Lower leg skin (tissue), 4 donors: Measurements from ENCODE around the gene KLHL17. TPM values are rescaled to one million over a fixed set of nuclear protein-coding genes. Genes with fewer than 3 reads are reported as not detected.

Experiments
- DNase-seq, 2 donors: peaks; one replicate each; pipeline ENCODE4 v3.0.0-alpha.2; 2019; ENCODE audit warnings: low spot score in 2 of 2
- H3K4me3 ChIP-seq: fragments of 200-600 bp; sonication (generic); 2 replicates; pipeline ENCODE4 v1.5.1; 2017; ENCODE audit warnings: mild to moderate bottlenecking, low read depth; ENCODE audit not compliant: poor library complexity, severe bottlenecking
- POLR2A ChIP-seq, 2 donors: fragments of 450-650 bp; IDR thresholded peaks; one replicate each; pipeline ENCODE4 v1.6.1; 2016 to 2017; ENCODE audit warnings: antibody characterized with exemption in 2 of 2, mild to moderate bottlenecking in 1 of 2, moderate library complexity in 1 of 2
- WGBS, 2 donors: methylation state at CpG; one replicate each; pipeline ENCODE4 v1.1.5; 2018; 5-methylcytosine and 5-hydroxymethylcytosine counted together
- intact Hi-C: fragments of 100-400 bp; cut with DNase I; formaldehyde crosslinking; loops from one replicate; pipeline ENCODE4 v1.15.0; 2023; ENCODE audit warnings: low total_unique reads
- total RNA-seq, 4 donors: library from RNA; depleted of rRNA; stranded (reverse); fragments of >200 nt; gene quantifications; one replicate each; pipeline ENCODE4 v1.1.0, GENCODE V29; 2016
- TF ChIP-seq, protein P1 (sequence below), 3 donors: fragments of 450-650 bp; IDR thresholded peaks; one replicate each; pipeline ENCODE4 v1.5.1; 2016; ENCODE audit warnings: antibody characterized with exemption in 3 of 3, mild to moderate bottlenecking in 3 of 3, moderate library complexity in 2 of 3

KLHL17 gene
- total RNA-seq, 4 donors from 2014 or later: 9.7 to 30.9 (median 16.3) TPM

DNA sequence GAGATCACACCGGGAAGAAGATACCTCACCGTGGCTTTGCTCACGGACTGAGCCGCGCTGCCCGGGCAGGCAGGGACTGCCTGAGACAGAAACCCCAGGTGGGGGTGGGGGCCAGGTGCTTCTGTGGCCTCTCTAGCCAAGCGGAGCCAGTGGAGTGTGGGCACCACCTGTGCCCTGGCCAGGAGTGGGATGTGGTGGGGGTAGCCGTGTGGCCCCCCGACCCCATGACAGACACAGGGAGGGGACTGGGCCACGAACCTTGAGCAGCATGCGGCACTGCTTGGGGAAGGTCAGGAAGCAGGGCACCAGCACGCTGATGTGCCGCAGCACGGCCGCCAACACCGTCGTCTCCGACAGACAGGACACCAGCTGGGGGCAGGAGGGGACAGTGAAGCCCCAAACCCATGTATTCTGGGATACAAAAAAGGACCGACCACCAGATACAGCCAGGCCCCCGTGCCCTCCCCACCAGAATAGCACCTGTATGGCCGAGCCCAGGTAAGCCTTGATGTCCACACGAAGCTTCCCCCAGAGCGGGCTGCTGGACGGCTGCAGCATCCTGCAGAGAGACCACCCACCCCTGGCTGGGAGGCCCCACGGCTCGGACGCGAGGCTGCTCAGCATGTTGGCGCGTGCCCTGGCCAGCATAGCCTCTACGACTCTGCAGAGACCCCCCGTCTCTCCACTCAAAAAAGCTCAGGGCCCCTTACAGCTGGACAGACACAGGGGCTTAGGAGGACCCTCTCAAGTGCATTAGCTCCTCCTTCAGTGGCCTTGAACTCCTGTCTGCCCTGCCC lies 6.7 kb upstream of the KLHL17 start:
- TF ChIP-seq, protein P1, sequence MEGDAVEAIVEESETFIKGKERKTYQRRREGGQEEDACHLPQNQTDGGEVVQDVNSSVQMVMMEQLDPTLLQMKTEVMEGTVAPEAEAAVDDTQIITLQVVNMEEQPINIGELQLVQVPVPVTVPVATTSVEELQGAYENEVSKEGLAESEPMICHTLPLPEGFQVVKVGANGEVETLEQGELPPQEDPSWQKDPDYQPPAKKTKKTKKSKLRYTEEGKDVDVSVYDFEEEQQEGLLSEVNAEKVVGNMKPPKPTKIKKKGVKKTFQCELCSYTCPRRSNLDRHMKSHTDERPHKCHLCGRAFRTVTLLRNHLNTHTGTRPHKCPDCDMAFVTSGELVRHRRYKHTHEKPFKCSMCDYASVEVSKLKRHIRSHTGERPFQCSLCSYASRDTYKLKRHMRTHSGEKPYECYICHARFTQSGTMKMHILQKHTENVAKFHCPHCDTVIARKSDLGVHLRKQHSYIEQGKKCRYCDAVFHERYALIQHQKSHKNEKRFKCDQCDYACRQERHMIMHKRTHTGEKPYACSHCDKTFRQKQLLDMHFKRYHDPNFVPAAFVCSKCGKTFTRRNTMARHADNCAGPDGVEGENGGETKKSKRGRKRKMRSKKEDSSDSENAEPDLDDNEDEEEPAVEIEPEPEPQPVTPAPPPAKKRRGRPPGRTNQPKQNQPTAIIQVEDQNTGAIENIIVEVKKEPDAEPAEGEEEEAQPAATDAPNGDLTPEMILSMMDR (IDR thresholded peaks at IDR 0.05): no peak
- no peak for TF ChIP-seq POLR2A (IDR thresholded peaks at IDR 0.05)
- intact Hi-C loops: no loop called here
- no peak overlapping the region for H3K4me3 ChIP-seq
- 92 to 93% methylated on average over 21 to 25 of the region's 32 CpGs for WGBS, 2 donors
- DNase-seq: no peak

DNA sequence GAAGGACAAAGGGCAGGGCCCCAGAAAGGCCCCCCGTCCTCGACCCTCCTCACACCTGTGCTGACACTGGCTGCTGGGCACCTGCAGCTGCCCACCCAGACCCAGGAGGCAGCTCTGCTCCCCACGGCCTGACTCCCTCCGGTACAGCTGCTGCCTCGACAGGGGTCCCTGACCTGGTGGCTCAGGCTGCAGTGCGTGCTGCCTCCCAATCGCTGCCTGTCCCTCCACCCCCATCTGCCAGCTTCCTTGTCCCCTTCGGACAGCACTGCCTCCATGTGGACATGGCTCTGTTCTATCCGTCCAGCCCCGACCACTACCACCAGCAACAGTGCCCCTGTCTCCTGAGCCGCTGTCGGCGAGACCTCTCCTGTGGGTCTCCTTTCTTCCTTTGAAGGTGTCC lies 5.5 kb upstream of the KLHL17 start:
- whole genome bisulfite sequencing, 2 donors: 92 to 96% methylated on average over 13 of the region's 13 CpGs

DNA sequence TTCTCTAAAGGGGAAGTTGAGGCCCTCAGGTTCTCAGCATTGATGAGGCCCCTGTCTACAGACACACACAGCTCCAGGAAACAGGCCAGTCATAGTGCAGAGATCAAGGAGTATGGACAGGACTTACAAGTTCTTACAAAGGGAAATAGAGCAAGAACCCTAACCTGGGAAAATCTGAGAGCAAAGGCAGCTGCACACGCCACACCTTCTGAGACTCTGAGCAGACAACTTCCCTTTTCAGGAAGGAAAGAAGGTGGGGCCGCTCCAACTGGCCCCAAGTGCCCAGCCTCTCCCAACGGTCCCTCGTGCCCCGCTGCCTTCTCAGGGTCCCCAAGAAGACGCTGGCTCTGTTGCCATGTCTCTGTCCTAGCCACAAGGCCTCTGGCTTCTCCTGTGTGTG lies 4.9 kb upstream of the KLHL17 start:
- no peak overlapping the region for H3K4me3 ChIP-seq
- WGBS, 2 donors: 72 to 87% methylated on average over 6 of the region's 6 CpGs
- DNase-seq: no peak
- no peak for TF ChIP-seq POLR2A (IDR thresholded peaks at IDR 0.05)
- TF ChIP-seq, protein P1 (IDR thresholded peaks at IDR 0.05): no peak
- intact Hi-C loops: no loop called here

More for the DNA sequence above, 5.5 kb upstream of the KLHL17 start:
- intact Hi-C loops: no loop called here
- H3K4me3 ChIP-seq: no peak overlapping the region
- no peak for DNase-seq
- TF ChIP-seq, protein P1 (IDR thresholded peaks at IDR 0.05): no peak
- TF ChIP-seq POLR2A (IDR thresholded peaks at IDR 0.05): no peak

DNA sequence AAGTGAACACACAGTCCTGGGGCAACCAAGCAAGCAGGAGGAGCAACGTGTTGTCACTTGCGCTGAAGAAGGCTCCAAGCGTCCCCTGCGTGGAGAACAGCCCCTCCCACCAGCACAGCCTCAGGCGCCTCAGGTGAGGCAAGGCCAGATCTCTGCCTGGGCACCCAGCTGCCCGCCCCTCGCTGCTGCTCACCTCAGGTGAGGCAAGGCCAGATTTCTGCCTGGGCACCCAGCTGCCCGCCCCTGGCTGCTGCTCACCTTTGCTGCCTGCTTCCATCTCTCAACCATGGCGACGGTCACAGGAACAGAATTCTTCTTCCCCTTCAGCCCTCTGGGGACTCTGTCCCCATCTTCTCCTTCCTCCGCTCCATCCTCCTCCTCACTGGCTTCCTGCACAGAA lies 3.7 kb upstream of the KLHL17 start:
- no peak overlapping the region for H3K4me3 ChIP-seq
- 85% methylated on average over 6 to 11 of the region's 11 CpGs for WGBS, 2 donors
- DNase-seq: no peak
- intact Hi-C loops: no loop called here
- TF ChIP-seq, protein P1 (IDR thresholded peaks at IDR 0.05): no peak
- no peak for TF ChIP-seq POLR2A (IDR thresholded peaks at IDR 0.05)

DNA sequence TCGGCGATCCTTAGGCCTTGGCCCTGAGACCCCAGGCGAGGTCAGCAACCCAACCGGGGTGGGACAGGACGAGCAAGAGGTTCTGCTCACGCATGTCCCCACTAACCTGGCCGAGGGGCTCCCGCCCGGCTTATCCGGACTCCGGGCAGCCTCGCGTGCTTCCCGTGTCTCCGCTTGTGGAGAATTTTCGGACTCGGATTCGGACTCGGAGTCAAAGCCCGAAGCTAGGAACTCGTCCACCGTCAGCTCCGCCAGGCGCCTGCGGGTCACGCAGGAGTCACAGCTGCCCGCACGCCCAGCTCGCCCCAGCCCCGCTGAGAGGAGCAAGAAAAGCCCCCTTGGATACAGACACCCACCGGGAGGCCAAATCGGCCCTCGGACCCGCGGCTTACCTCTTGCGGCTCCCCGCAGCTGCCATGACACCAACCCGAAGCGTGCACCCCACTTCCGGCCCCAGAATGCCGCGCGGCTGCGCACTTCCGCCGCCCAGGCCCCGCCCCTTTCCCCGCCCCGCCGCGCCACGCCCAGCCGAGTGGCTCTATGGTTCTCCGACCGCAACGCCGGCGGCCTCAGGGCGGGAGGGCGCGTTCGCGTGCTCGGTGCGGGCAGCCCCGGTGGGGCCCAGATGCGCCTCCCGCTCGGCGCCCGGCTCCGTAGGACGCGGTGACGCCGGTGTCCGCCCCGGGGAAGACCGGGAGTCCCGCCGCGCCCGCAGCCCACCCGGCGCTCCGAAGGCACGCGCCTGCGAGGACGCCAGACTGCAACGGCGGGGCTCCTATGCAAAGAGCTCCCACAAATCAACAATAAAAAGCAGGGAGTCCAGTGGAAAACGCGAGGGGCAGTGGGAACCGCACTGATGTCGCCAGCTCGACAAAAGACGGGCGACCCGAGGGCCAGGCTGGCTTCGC lies 1.3 kb upstream of the KLHL17 start, which contains the start of gene NOC2L:
NOC2L (minus strand) TSS at position 434 of the 908 bp plus-strand sequence; CDS start at position 418, 16 bp downstream.
- TF ChIP-seq, protein P1 (IDR thresholded peaks at IDR 0.05): no peak
- TF ChIP-seq POLR2A (IDR thresholded peaks at IDR 0.05): no peak
- peak within 1 kb of the TSS; percentile 99 for H3K4me3 ChIP-seq
- DNase-seq: peak; percentile 91 to 99
- intact Hi-C loops: no loop called here
- WGBS, 2 donors: 5% methylated on average over 36 to 50 of the region's 101 CpGs
